ENCODE results near the gene VWA2.

- TF ChIP-seq CTCF (IDR thresholded peaks at IDR 0.05; ENCODE audit: poor library complexity, severe bottlenecking) (no peak), EZH2 (IDR thresholded peaks at IDR 0.05; ENCODE audit: borderline replicate concordance, insufficient read depth, low read length, poor library complexity, severe bottlenecking) (no peak), TAF1 (IDR thresholded peaks at IDR 0.05; ENCODE audit: low read depth) (no peak), SMC3 (conservative IDR thresholded peaks at IDR 0.05; ENCODE audit: poor library complexity) (no peak), POLR2AphosphoS5 (IDR thresholded peaks at IDR 0.05) (no peak), EP300 (conservative IDR thresholded peaks at IDR 0.05; ENCODE audit: poor library complexity, severe bottlenecking) (no peak), REST (IDR thresholded peaks at IDR 0.05; ENCODE audit: borderline replicate concordance) (no peak)
Measured at GRCh38 chr10:114208351-114208750, 30.7 kb upstream of the VWA2 start.

Data from neural cell (in vitro differentiated cells).